Lower lobe of right lung (tissue), 2 donors: Measurements from ENCODE around the gene IGFBP6. TPM values are rescaled to one million over a fixed set of nuclear protein-coding genes. Genes with fewer than 3 reads are reported as not detected.

Source experiments
- ATAC-seq, 2 donors: fragments of 200-7000 bp; cut with Tn5 transposase; one replicate each; pipeline ENCODE4 v1.9.1; 2020 to 2022; ENCODE audit warnings: mild to moderate bottlenecking in 2 of 2, moderate library complexity in 2 of 2
- DNase-seq: peaks from one replicate; pipeline ENCODE4 v3.0.0-alpha.2; 2020
- H3K27ac ChIP-seq: fragments of 200-600 bp; one replicate; pipeline ENCODE4 v1.8.0; 2022
- H3K27me3 ChIP-seq: fragments of 200-600 bp; one replicate; pipeline ENCODE4 v1.8.0; 2022; ENCODE audit warnings: low read depth
- H3K36me3 ChIP-seq: fragments of 200-600 bp; one replicate; pipeline ENCODE4 v1.8.0; 2022; ENCODE audit warnings: mild to moderate bottlenecking
- H3K4me1 ChIP-seq: fragments of 200-600 bp; one replicate; pipeline ENCODE4 v1.8.0; 2022
- H3K4me3 ChIP-seq: fragments of 200-600 bp; one replicate; pipeline ENCODE4 v1.8.0; 2022; ENCODE audit warnings: mild to moderate bottlenecking
- H3K9me3 ChIP-seq: fragments of 200-600 bp; one replicate; pipeline ENCODE4 v1.8.0; 2022
- CTCF ChIP-seq: fragments of 200-600 bp; IDR thresholded peaks from one replicate; pipeline ENCODE4 v1.8.0; 2022; ENCODE audit warnings: antibody characterized with exemption, mild to moderate bottlenecking
- intact Hi-C: fragments of 100-400 bp; cut with DNase I; formaldehyde crosslinking; loops from one replicate; pipeline ENCODE4 v1.11.0; 2022
- long read RNA-seq: library from polyadenylated mRNA; unstranded; transcript quantifications from one replicate; pipeline ENCODE4 v2.0.0, GENCODE V29; 2021
- total RNA-seq: library from RNA; stranded (reverse); fragmentation: NEBNext Ultra II Directional; extraction: Animal tissue kit (Norgen Biotek cat#: 25700); gene quantifications from one replicate; pipeline ENCODE4 v1.2.1, GENCODE V29; 2021
- donor health status: DM: no; HTN: yes; CAD: no; lungs with severe emphysema.

Gene IGFBP6, protein sequence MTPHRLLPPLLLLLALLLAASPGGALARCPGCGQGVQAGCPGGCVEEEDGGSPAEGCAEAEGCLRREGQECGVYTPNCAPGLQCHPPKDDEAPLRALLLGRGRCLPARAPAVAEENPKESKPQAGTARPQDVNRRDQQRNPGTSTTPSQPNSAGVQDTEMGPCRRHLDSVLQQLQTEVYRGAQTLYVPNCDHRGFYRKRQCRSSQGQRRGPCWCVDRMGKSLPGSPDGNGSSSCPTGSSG
- 58.5 TPM for total RNA-seq
- long read RNA-seq, transcript IGFBP6-201 (4 exons, 1,169 nt) = major isoform, 50 of 51 reads
- long read RNA-seq, partial matches to known transcripts = 0 of 51 reads
- long read RNA-seq, other reads (novel, unspliced or antisense) = 1 of 51 reads

DNA sequence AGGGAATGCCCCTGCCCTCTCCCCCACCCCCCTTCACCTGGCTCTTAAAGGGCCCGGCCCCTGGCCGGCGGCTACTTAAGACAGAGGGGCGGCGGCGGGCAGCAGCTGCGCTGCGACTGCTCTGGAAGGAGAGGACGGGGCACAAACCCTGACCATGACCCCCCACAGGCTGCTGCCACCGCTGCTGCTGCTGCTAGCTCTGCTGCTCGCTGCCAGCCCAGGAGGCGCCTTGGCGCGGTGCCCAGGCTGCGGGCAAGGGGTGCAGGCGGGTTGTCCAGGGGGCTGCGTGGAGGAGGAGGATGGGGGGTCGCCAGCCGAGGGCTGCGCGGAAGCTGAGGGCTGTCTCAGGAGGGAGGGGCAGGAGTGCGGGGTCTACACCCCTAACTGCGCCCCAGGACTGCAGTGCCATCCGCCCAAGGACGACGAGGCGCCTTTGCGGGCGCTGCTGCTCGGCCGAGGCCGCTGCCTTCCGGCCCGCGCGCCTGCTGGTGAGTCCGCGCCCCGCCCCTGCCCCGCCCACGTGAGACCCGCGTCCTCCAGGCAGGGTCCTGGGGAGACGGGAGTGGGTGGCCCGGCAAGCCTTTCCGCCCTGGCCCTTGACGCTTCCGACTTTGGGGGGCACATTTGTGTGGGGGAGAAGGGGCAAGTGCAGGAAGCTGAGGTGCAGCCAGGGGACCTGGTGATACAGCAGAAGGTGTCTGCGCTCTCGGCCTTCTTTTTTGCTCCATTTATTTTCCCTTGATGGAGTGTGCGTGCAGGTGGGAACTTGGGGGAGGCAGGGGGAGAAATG lies at the start of gene IGFBP6:
Gene IGFBP6, plus strand, starts transcription at position 104 of the 790 bp plus-strand sequence. Its CDS starts 51 bp downstream, at position 155.
- Histone ChIP-seq H3K4me1 (peaks cover 40% of the 10 kb centered on the region), H3K27me3 (no peaks in the 10 kb centered on the region), H3K9me3 (no peaks in the 10 kb centered on the region), H3K4me3 (peak within 1 kb of the TSS; percentile 62), H3K27ac (peak within 1 kb of the TSS; percentile 78), H3K36me3 (no peaks in the 10 kb centered on the region)
- intact Hi-C loops = no loop called here
- peak; percentile 66 for DNase-seq
- ATAC-seq = peak; percentile 70 to 71
- TF ChIP-seq CTCF = peak; percentile 9

DNA sequence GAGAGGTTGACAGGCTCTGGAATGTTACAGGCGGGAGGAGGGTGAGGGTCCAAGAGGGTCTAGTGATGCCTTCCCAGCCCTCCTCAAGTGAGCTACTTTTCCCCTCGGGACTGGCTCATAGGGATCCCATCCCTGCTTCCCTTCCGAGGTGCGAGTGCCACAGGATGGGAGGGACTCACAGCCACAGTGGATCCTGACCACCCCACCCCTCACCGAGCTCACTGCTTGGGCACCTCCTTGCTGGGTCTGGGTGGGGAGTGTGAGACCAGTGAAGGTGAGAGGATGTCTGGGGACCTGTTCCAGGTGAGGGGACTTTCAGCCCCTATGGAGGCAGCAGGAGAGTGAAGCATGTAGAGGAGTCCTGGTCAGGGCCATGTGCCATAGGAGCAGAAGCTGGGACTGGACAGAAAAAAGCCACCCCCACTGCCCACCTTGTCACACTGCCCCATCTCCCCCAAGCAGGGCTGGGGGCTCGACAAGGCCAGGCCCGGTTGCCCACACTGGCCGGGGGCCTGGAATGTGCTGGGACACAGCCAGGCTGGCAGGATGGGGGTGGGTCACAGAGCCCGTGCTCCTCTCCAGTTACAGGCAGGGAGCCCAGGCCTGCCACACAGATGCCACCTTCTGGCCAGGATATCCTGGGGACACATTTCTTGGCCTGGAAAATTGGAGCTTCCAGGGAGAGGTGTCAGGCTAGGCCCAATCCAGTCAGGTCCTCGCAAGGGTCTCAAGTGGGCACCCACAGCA lies 49.3 kb upstream of the IGFBP6 start:
- no peaks in the 10 kb centered on the region for H3K9me3 ChIP-seq
- H3K36me3 ChIP-seq = peaks cover 8% of the 10 kb centered on the region
- ATAC-seq (peak; percentile 22 to 33), DNase-seq (peak; percentile 80)
- H3K27ac ChIP-seq = peak overlapping the region; percentile 97
- H3K27me3 ChIP-seq = no peaks in the 10 kb centered on the region
- peak; percentile 16 for TF ChIP-seq CTCF
- intact Hi-C loops = no loop called here
- peaks cover 80% of the 10 kb centered on the region for H3K4me1 ChIP-seq
- peak overlapping the region; percentile 83 for H3K4me3 ChIP-seq

- Histone ChIP-seq H3K9me3 (no peaks in the 10 kb centered on the region), H3K4me3 (peak overlapping the region; percentile 83), H3K27ac (peak overlapping the region; percentile 97), H3K36me3 (peaks cover 15% of the 10 kb centered on the region), H3K4me1 (peaks cover 81% of the 10 kb centered on the region), H3K27me3 (no peaks in the 10 kb centered on the region)
- ATAC-seq (peak in 1 of 2 donors; percentile 1), DNase-seq (no peak)
- TF ChIP-seq CTCF = no peak
- intact Hi-C loops = no loop called here
Measured at GRCh38 chr12:53048780-53049401, 48.6 kb upstream of the IGFBP6 start.

GRCh38 chr12:53049571-53050318 lies 47.7 kb upstream of the IGFBP6 start, which contains the start of gene TNS2:
Gene TNS2 (plus strand): TSS chr12:53050065. CDS start chr12:53050186, 121 bp downstream.
- intact Hi-C loops = no loop called here
- Histone ChIP-seq H3K9me3 (no peaks in the 10 kb centered on the region), H3K27me3 (no peaks in the 10 kb centered on the region), H3K27ac (peak within 1 kb of the TSS; percentile 97), H3K36me3 (peaks cover 21% of the 10 kb centered on the region), H3K4me3 (peak within 1 kb of the TSS; percentile 83), H3K4me1 (peaks cover 82% of the 10 kb centered on the region)
- TF ChIP-seq CTCF = no peak
- ATAC-seq = peak; percentile 31 to 37
- DNase-seq = peak; percentile 88
